ENCODE results near the gene CRELD2.

Gene CRELD2

DNA sequence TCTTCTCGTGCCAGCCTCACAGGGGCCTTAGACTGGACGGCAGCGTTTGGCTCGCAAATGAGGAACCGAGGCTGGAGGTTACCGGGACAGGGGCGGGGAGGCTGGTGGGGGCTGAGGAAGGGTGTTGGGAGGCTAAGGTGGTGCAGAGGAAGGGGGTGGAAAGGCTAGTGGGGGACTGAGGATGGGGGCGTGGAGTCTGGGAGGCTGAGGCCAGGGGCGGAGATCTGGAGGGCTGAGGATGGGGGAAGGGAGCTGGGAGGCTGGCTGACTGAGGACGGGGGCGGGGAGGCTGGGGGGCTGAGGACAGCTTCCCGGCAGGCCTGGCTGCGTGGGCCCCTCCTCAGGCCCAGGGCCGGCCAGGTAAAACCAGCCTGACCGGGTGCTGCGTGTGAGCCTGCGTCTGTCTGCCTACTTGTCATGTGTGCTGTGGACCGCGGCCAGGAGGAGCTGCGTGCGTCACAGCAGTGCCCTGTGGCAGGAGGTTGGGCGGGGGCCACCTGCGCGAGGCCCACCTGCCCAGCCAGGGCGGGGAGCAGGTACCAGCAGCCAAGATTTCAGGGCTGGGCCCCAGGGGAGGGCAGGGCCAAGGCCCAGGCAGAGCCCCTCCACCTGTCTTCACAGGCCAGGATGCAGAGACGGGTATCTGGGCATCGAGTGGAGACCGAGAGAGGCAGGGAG lies 32.7 kb downstream of the CRELD2 start:
- Histone ChIP-seq H3K4me1 (ENCODE audit: control insufficient read depth, insufficient read depth, low read length, poor library complexity, severe bottlenecking) (no peaks in the 10 kb centered on the region), H3K9me3 (ENCODE audit: control insufficient read depth, low read length) (no peaks in the 10 kb centered on the region), H3K27ac (ENCODE audit: insufficient read depth, low read length, poor library complexity, severe bottlenecking) (no peak overlapping the region), H3K36me3 (ENCODE audit: control insufficient read depth, insufficient read depth, low read length) (no peaks in the 10 kb centered on the region), H3K4me3 (ENCODE audit: insufficient read depth, low read depth, low read length, poor library complexity, severe bottlenecking) (no peak overlapping the region), H3K27me3 (replicated peaks; ENCODE audit: control insufficient read depth, insufficient read depth, low read length, poor library complexity, severe bottlenecking) (no peaks in the 10 kb centered on the region)
- no peak for DNase-seq

DNA sequence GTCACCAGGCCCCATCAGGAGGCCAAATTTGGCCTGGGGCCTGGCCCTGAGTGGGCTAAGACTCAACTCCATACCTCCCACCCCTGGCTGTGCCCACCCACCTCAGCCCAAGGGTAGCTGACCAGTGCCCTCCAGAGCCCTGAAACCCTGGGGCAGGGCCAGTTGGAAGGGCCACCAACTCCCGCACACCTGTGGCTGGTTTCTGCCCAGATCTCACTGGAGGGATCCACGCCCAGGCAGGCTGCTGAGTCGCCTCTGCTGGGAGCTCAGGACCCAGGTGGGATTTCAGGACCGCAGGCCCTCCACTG lies 33.2 kb downstream of the CRELD2 start:
- H3K9me3 ChIP-seq (ENCODE audit: control insufficient read depth, low read length): no peaks in the 10 kb centered on the region
- H3K27ac ChIP-seq (ENCODE audit: insufficient read depth, low read length, poor library complexity, severe bottlenecking): no peak overlapping the region
- DNase-seq: no peak
- H3K27me3 ChIP-seq (replicated peaks; ENCODE audit: control insufficient read depth, insufficient read depth, low read length, poor library complexity, severe bottlenecking): no peaks in the 10 kb centered on the region
- H3K4me1 ChIP-seq (ENCODE audit: control insufficient read depth, insufficient read depth, low read length, poor library complexity, severe bottlenecking): no peaks in the 10 kb centered on the region
- no peaks in the 10 kb centered on the region for H3K36me3 ChIP-seq (ENCODE audit: control insufficient read depth, insufficient read depth, low read length)
- H3K4me3 ChIP-seq (ENCODE audit: insufficient read depth, low read depth, low read length, poor library complexity, severe bottlenecking): no peak overlapping the region

DNA sequence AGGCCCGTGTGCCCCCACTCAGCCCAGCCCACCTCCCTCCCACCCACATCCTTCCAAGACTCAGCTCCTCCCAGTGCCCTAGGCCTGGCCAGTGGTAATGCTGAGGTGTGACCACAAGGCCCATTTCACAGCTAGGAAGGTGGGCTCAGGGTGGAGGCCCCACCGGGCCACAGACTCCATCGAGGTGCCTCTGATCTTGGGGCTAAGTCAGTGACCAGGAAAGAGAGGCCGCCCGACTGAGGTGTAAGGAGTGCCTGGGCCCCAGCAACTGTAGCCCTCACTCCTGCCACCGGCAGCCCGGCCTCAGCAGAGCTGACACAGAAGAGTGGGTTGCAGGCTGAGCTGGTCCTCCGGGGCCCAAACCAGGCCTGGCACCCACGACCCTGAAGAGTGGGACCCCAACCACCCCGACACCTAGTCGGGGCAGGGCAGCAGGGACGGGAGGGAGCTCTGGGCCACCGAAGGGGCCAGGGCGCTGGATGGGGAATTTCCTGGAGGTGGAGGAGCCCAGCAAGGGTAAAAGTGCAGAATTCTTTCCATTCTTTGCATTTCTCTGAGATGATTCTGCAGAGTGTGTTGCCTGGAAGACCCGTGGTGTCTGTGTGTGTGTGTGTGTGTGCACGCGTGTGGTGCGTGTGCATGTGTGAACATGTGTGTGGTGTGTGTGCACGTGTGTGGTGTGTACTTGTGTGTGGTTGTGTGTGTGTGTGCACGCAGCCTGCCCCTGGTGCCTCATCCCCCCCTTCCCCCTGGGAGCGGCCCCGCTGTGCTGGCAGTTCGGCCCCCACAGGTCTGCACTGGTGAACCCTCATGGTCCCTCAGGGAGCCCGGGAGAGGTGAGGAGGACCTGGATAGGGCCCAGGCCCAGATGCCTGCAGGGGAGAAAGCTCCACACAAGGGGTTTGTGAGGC lies 33.8 kb downstream of the CRELD2 start:
- Histone ChIP-seq H3K4me1 (ENCODE audit: control insufficient read depth, insufficient read depth, low read length, poor library complexity, severe bottlenecking) (no peaks in the 10 kb centered on the region), H3K27ac (ENCODE audit: insufficient read depth, low read length, poor library complexity, severe bottlenecking) (no peak overlapping the region), H3K4me3 (ENCODE audit: insufficient read depth, low read depth, low read length, poor library complexity, severe bottlenecking) (no peak overlapping the region), H3K36me3 (ENCODE audit: control insufficient read depth, insufficient read depth, low read length) (no peaks in the 10 kb centered on the region), H3K27me3 (replicated peaks; ENCODE audit: control insufficient read depth, insufficient read depth, low read length, poor library complexity, severe bottlenecking) (no peaks in the 10 kb centered on the region), H3K9me3 (ENCODE audit: control insufficient read depth, low read length) (no peaks in the 10 kb centered on the region)
- DNase-seq: no peak

DNA sequence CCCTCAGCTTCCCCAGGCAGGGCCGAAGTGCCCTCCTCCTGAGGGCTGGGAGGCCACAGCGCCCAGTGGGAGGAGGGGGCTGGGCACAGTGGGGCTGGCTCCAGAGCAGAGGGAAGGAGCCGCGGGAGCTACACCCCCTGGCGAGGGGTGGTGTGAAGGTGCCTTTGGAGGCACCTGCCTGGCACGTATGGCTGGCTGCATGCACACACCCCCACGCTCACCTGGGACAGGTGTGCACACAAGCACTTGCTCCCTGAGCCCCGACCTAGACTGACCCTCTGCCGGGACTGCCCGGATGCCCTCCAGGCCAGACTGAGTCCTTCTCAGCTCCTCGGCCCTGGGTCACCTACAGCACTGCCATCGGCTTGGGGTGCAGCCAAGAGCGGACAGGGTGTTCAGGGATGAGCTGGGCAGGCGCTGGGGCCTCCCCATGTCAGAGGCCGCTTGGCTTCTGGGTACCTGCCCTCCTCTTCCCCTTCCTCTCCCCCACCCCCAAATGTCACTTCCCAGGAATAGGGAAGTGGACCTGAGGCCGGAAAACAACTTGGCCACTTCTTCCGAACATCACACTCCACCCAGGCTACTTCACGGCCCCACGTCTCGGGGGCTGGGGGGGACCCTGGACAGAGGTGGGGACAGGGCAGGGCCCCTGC lies 34.7 kb downstream of the CRELD2 start:
- no peaks in the 10 kb centered on the region for H3K4me1 ChIP-seq (ENCODE audit: control insufficient read depth, insufficient read depth, low read length, poor library complexity, severe bottlenecking)
- no peak for DNase-seq
- H3K27me3 ChIP-seq (replicated peaks; ENCODE audit: control insufficient read depth, insufficient read depth, low read length, poor library complexity, severe bottlenecking): no peaks in the 10 kb centered on the region
- no peaks in the 10 kb centered on the region for H3K36me3 ChIP-seq (ENCODE audit: control insufficient read depth, insufficient read depth, low read length)
- H3K9me3 ChIP-seq (ENCODE audit: control insufficient read depth, low read length): no peaks in the 10 kb centered on the region
- no peak overlapping the region for H3K27ac ChIP-seq (ENCODE audit: insufficient read depth, low read length, poor library complexity, severe bottlenecking)
- H3K4me3 ChIP-seq (ENCODE audit: insufficient read depth, low read depth, low read length, poor library complexity, severe bottlenecking): no peak overlapping the region

DNA sequence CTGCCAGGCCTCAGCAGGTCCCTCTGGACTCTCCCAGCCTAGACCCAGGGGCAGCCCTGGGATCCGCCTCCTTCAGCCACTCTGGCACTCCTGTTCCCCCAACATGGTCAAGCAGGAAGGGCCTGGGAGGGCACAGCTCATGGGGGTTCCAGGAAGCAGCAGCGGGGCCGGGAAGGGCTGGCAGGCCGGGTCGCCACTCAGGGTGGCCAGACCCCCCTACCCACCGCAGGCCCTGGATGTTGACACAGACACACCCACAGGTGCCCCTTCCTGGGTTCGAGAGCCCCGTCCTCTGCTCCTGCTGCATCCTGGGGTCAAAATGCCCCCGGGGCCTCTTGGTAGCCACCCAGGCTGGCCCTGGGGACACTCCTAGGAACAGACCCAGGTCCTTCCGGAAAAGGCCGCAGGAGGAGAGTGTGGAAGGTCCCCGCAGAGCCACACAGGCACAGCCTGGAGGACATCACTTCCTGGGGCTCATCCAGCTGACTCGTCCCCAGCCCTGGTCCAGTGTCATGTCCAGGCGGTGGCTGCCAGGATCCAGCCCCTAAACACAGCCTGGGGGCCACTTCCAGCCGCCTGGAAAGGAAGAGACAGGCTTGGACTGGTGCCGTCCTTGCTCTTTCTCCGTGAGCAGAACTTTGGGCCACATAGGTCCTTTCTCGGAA lies 35.4 kb downstream of the CRELD2 start:
- no peaks in the 10 kb centered on the region for H3K36me3 ChIP-seq (ENCODE audit: control insufficient read depth, insufficient read depth, low read length)
- H3K4me3 ChIP-seq (ENCODE audit: insufficient read depth, low read depth, low read length, poor library complexity, severe bottlenecking): no peak overlapping the region
- no peak overlapping the region for H3K27ac ChIP-seq (ENCODE audit: insufficient read depth, low read length, poor library complexity, severe bottlenecking)
- no peaks in the 10 kb centered on the region for H3K9me3 ChIP-seq (ENCODE audit: control insufficient read depth, low read length)
- no peaks in the 10 kb centered on the region for H3K27me3 ChIP-seq (replicated peaks; ENCODE audit: control insufficient read depth, insufficient read depth, low read length, poor library complexity, severe bottlenecking)
- DNase-seq: no peak
- H3K4me1 ChIP-seq (ENCODE audit: control insufficient read depth, insufficient read depth, low read length, poor library complexity, severe bottlenecking): no peaks in the 10 kb centered on the region

DNA sequence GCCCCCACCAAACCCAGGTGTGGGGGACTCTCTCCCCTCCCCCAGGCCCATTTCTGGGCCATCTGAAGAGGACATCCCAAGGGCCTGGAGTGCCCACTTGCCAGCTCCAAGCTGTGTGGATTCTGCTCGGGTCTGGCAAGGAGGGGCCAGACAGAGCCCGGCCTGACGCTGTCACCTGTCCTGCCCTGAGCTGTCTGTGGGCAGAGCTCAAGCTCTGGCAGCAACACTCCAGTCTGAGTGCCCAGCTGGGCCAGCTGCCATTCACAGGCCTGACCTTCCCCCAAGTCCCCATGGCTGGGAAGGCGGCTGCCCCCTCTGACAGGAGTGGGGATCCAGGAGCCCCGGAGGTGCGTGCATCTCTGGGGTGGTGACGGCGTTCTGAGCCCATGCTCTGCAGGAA lies 35.9 kb downstream of the CRELD2 start:
- Histone ChIP-seq H3K9me3 (ENCODE audit: control insufficient read depth, low read length) (no peaks in the 10 kb centered on the region), H3K4me3 (ENCODE audit: insufficient read depth, low read depth, low read length, poor library complexity, severe bottlenecking) (no peak overlapping the region), H3K36me3 (ENCODE audit: control insufficient read depth, insufficient read depth, low read length) (no peaks in the 10 kb centered on the region), H3K27me3 (replicated peaks; ENCODE audit: control insufficient read depth, insufficient read depth, low read length, poor library complexity, severe bottlenecking) (no peaks in the 10 kb centered on the region), H3K27ac (ENCODE audit: insufficient read depth, low read length, poor library complexity, severe bottlenecking) (no peak overlapping the region), H3K4me1 (ENCODE audit: control insufficient read depth, insufficient read depth, low read length, poor library complexity, severe bottlenecking) (no peaks in the 10 kb centered on the region)
- DNase-seq: no peak

DNA sequence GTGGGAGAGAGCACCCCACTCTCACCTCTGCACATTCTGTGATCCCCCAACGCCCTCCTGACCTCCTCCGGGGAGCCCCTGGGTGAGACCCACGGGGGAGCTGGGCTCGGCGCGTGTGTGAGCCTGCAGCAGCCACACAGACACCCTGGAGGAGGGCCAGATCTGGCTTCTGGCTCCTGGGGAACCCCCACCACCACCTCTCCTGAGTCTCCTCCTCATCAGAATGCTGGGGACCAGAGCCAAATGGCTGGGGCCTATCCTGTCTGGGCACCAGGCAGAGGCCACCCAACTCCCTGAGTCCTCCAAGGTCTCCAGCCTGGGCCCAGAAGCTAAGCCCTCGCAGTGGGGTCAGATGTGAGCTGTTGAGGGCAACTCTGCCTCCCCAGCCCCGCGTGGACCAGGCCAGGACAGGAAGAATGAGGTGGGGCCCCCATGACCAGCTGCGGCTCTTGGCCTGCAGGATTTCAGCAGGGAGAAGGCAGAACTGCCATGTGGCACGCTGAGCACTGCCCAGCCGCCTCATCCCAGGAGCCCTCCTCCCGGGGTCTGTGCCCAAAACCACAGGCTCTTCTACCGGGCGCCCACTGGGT lies 36.7 kb downstream of the CRELD2 start:
- Histone ChIP-seq H3K9me3 (ENCODE audit: control insufficient read depth, low read length) (no peaks in the 10 kb centered on the region), H3K27ac (ENCODE audit: insufficient read depth, low read length, poor library complexity, severe bottlenecking) (no peak overlapping the region), H3K27me3 (replicated peaks; ENCODE audit: control insufficient read depth, insufficient read depth, low read length, poor library complexity, severe bottlenecking) (no peaks in the 10 kb centered on the region), H3K4me3 (ENCODE audit: insufficient read depth, low read depth, low read length, poor library complexity, severe bottlenecking) (no peak overlapping the region), H3K4me1 (ENCODE audit: control insufficient read depth, insufficient read depth, low read length, poor library complexity, severe bottlenecking) (peaks cover 7% of the 10 kb centered on the region), H3K36me3 (ENCODE audit: control insufficient read depth, insufficient read depth, low read length) (no peaks in the 10 kb centered on the region)
- DNase-seq: no peak

DNA sequence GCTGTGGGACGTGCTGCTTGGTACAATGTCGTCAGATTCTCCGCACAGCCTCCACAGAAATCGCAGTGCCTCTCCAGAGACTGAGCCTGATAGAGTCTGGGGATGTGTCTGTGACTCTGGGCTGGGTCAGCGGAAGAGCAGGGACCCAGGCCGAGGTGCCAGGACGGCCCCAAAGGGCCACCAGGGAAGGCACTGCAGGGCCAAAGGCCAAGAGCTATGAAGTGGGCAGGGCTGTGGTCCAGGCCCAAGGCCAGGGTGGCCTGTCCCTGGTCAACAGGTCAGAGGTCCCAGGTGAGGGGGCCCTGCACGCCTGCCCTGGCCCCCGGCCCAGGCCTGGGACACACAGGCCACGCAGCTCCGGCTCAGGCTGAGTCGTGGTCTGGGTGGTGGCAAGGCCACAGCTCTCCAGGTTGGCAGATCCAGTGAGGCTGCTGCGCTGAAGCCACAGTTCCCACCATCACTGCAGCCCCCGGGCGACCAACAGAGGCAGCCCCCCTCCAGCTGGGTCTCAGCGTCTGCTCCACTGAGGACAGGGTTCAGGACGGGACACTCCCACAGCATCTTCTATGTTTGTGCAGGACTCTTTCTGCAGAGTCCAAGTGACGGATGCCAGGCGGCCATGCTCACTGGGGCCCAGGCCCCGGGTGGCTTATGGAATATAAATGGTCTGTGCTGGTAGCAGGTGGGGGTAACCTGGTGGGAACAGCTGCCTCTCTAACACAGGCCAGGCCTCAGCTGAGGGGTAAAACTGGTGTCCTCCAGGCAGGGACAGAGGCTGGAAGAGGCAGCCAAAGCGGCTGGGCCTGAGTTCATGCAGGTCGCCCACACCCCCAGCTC lies 37.4 kb downstream of the CRELD2 start:
- Histone ChIP-seq H3K27me3 (replicated peaks; ENCODE audit: control insufficient read depth, insufficient read depth, low read length, poor library complexity, severe bottlenecking) (no peaks in the 10 kb centered on the region), H3K4me3 (ENCODE audit: insufficient read depth, low read depth, low read length, poor library complexity, severe bottlenecking) (no peak overlapping the region), H3K36me3 (ENCODE audit: control insufficient read depth, insufficient read depth, low read length) (no peaks in the 10 kb centered on the region), H3K27ac (ENCODE audit: insufficient read depth, low read length, poor library complexity, severe bottlenecking) (no peak overlapping the region), H3K4me1 (ENCODE audit: control insufficient read depth, insufficient read depth, low read length, poor library complexity, severe bottlenecking) (peaks cover 8% of the 10 kb centered on the region), H3K9me3 (ENCODE audit: control insufficient read depth, low read length) (no peaks in the 10 kb centered on the region)
- DNase-seq: no peak

DNA sequence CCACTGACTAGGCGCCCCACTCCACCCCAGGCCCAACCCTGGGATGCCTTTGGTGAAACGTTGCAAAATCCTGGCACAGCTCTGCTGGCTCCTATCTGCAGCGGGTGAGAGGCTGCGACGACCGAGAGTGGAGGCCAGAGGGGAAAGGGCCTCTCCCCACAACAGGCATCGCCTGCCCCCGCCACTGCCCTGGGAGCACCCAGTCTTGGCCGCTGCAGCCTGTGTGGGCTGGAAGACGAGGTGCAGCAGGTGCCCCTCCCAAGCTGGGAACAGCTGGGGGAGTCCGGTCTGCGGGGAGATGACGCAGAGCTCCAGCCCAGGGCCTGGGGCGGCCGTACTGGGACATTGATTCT lies 38.0 kb downstream of the CRELD2 start:
- no peak overlapping the region for H3K4me3 ChIP-seq (ENCODE audit: insufficient read depth, low read depth, low read length, poor library complexity, severe bottlenecking)
- peaks cover 8% of the 10 kb centered on the region for H3K4me1 ChIP-seq (ENCODE audit: control insufficient read depth, insufficient read depth, low read length, poor library complexity, severe bottlenecking)
- DNase-seq: no peak
- no peak overlapping the region for H3K27ac ChIP-seq (ENCODE audit: insufficient read depth, low read length, poor library complexity, severe bottlenecking)
- H3K36me3 ChIP-seq (ENCODE audit: control insufficient read depth, insufficient read depth, low read length): no peaks in the 10 kb centered on the region
- H3K9me3 ChIP-seq (ENCODE audit: control insufficient read depth, low read length): no peaks in the 10 kb centered on the region
- no peaks in the 10 kb centered on the region for H3K27me3 ChIP-seq (replicated peaks; ENCODE audit: control insufficient read depth, insufficient read depth, low read length, poor library complexity, severe bottlenecking)
